SK-MEL-5 (cell line): ENCODE results near the gene EPB41L2. TPM values are rescaled to one million over a fixed set of nuclear protein-coding genes. Genes with fewer than 3 reads are reported as not detected.
"Not testable (repeated sequence)": the region's sequence is repeated elsewhere in the genome, so short reads cannot be mapped to it uniquely, and the experiment has no call there.

Source experiments
- DNase-seq: peaks from one replicate; pipeline ENCODE4 v3.0.0-alpha.2; 2016; ENCODE audit warnings: low read depth, low spot score
- in situ Hi-C: cut with HindIII; loops from 2 replicates; pipeline ENCODE4 v1.10.0; 2016; ENCODE audit warnings: low sequenced_read_pairs, high pct_unique_total_duplicates, low pct_unique_long_range_greater_than_20kb
- polyA plus RNA-seq, 2 experiments: library from polyadenylated mRNA; depleted of rRNA; stranded (reverse); fragments of >200 nt; gene quantifications; 2 replicates each; pipeline ENCODE4 v1.2.3, GENCODE V29; 2015
- total RNA-seq: library from RNA; depleted of rRNA; stranded (reverse); fragments of >200 nt; shearing (Covaris generic); gene quantifications from 2 replicates; pipeline ENCODE4 v1.2.3, GENCODE V29; 2014; rRNA removed

Gene EPB41L2
- total RNA-seq, result 12.2 and 15.8 TPM in 2 replicates
- polyA plus RNA-seq (2015; cell fraction: cytosol; rRNA removed), result 37.7 and 45.4 TPM in 2 replicates
- polyA plus RNA-seq (2015; cell fraction: nucleus; rRNA removed), result 94.3 and 117 TPM in 2 replicates

DNA sequence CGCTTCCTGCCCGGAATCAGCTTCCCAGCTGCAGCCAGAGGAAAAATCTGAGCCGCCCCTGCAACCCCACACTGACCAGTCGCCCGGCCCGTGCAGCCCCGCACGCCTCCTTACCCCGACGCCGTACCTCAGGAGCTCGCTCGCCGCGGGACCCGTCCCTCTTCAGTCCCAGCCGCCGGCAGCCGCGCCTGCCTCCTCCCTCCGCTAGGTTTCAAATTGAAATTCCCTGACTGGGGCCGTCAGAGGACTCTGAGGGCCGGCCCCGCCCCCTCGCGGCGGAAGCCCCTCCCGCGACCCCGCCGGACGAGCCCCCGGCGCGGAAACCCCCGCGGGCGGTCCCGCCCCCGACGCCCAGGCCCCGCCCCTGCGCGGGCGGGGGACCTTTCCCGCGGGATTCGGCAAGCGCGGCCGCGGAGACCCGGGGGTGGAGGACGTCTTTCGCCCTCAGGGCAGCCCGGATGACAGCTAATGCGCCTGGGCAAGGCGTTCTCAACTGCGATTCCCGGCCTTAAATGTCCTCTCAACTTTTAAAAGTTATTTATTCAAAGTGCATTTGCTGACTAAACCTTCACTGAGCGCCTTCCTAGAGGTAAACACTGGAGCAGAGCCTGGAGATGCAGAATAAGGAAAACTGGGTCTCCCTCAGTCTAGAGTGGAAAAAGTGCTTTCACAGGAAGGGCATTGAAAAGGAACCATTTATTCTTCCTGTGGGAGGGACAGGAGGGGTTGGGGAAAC is at the start of gene EPB41L2:
EPB41L2 (minus strand) TSS at position 218 of the 736 bp plus-strand sequence. CDS start 106,760 bp downstream, outside the sequence.
- peak; percentile 82 for DNase-seq
- in situ Hi-C loops, result no loop called here

DNA sequence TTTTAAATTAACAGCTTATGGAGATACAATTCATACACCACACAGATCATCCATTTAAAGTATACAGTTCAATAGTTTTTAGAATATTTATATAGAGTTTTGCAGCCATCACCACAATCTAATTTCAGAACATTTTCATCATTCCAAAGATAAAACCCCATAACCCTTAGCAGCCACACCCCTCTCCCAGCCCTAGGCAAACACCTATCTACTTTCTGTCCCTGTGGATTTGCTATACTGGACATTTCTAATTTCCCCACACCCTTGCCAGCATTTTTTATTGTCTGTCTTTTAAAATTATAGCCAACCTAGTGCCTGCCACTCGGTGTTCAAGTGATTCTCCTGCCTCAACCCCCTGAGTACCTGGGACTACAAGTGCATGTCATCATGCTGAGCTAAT is 49.2 kb upstream of the EPB41L2 start:
- in situ Hi-C loops, result no loop called here
- DNase-seq, result no peak

DNA sequence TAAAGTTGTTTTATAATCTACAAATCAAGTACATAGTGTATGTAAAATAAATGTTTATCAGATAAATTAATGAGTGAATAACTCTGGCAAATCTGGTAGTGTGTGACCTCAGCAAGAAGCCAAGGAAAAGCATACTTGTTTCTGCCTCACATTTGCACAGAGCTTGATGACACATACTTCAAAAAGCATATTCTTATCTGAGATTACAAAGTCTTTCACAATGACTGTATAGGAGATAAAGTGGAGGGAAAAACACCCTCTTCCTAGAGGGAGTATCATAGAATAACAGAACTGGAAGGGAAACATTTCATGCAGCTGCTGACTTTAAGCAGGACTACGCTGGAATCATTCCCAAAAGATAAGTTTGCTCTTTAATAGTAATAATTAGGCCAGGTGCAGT is 44.1 kb upstream of the EPB41L2 start:
- no peak for DNase-seq
- in situ Hi-C loops, result no loop called here

DNA sequence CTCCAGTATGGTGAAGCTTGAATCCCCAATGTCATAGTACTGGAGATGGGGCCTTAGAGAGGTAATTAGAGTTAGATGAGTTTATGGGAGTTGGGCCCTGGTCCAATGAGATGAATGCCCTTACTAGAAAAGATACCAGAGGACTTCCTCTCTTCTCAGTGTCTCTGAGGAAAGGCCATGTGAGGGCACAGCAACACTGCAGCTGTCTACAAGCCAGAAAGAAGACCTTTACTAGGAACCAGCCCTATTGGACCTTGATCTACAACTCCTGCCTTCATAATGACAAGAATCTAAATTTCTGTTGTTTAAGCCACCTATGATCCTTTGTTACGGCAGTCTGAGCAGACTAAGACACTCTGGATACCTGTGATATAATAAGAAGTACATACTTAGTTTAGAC is 40.9 kb upstream of the EPB41L2 start:
- in situ Hi-C loops, result no loop called here
- DNase-seq, result no peak

DNA sequence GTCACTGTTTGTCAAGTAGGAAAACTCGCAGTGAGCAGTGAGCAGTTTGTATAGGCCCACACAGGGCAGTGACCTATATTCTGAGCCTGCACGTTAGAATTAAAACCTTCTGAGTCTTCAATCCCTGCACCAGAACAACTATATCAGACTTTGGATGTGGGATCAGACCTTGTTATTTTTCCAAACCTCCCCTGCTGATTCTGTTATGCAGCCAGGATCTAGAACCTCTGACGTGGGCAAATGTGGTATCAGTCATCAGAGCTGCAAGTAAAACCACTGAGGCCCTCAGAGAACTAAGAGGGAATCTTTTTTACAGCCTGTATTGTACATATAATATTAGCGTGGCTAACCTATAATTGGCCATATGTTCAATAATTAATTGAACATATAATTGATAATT is 40.3 kb upstream of the EPB41L2 start:
- no peak for DNase-seq
- in situ Hi-C loops, result no loop called here

DNA sequence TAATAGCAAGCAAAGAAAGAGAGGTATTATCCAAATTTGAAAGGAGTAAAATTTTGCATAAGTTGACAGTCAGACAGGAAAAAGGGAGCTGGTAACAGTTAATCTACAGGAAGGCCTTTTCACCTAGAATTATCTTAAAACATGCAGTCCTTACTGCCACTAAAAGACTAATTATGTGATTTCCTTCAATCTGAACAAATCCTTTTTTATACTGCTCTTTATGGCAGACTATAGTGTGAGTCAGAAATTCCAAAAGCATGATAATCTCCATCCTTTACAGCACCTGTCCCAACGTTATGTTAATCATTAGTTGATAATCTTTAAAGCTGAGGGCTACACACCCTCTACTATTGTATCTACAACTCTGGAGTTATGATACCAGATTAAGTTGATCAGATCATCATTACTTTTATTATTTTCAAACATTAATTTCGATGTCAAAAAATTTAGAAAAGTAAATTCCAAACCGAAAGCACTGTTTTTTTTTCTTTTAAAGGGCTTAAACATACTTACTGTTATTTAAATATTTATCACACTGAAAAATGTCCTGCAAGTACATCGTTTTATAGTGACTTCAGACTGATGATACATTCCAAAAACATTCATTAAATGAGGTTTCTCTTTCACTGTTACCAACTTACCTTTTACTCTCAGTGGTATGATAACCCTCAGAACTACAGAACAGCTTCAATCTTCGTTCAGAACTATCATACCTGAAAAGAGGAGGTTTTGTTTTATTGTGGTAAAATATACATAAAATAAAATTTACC is 39.1 kb upstream of the EPB41L2 start:
- in situ Hi-C loops, result no loop called here
- DNase-seq, result no peak

DNA sequence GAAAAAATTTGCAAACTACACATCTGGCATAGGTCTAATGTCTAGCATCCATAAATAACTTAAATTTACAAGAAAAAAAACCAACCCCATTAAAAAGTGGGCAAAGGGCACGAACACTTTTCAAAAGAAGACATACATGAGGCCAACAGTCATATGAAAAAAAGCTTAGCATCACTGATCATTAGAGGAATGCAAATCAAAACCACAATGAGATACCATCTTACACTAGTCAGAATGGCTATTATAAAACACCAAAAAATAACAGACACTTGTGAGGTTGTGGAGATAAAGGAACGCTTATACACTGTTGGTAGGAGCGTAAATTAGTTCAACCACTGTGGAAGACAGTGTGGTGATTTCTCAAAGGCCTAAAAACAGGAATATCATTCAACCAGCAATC is 33.7 kb upstream of the EPB41L2 start:
- DNase-seq, result no peak
- in situ Hi-C loops, result no loop called here

DNA sequence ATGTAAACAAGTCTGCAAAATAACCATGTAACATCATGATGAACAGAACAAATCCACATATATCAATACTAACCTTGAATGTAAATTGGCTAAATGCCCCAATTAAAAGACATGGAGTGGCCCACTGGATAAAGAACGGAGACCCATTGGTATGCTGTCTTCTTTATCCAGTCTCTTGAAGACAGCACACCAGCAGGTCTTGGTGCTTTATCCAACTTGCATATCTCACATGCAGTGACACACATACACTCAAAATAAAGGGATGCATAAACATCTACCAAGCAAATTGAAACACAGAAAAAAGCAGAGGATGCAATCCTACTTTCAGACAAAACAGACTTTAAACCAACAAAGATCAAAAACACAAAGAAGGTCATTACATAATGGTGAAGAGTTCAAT is 30.3 kb upstream of the EPB41L2 start:
- no peak for DNase-seq
- in situ Hi-C loops, result no loop called here

DNA sequence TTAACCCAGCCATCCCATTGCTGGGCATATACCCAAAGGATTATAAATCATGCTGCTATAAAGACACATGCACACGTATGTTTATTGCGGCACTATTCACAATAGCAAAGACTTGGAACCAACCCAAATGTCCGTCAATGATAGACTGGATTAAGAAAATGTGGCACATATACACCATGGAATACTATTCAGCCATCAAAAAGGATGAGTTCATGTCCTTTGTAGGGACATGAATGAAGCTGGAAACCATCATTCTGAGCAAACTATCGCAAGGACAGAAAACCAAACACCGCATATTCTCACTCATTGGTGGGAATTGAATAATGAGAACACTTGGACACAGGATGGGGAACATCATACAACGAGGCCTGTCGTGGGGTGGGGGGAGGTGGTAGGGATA is 28.9 kb upstream of the EPB41L2 start:
- in situ Hi-C loops, DNase-seq: not testable (repeated sequence)

DNA sequence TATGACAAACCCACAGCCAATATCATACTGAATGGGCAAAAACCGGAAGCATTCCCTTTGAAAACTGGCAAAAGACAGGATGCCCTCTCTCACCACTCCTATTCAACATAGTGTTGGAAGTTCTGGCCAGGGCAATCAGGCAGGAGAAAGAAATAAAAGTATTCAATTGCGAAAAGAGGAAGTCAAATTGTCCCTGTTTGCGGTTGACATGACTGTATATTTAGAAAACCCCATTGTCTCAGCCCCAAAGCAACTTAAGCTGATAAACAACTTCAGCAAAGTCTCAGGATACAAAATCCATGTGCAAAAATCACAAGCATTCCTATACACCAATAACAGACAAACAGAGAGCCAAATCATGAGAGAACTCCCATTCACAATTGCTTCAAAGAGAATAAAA is 27.3 kb upstream of the EPB41L2 start:
- in situ Hi-C loops, DNase-seq: not testable (repeated sequence)

DNA sequence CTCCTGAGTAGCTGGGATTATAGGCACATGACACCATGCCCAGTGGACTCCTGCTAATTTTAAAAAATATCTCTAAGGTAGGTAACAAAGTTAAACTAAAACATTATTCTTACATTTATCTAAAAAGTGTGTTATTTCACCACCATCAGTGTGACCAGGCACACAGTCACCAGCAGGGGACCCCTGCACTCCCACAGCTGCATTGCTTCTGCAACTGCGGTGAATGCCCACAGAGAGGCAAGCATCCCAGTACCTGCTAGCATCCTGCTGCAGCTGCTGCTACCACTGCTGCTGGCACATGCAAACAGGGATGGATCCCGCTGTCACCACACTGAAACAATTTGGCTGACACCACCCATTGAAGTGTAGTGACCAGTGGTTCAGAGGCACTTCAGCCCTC is 21.9 kb upstream of the EPB41L2 start:
- DNase-seq, result no peak
- in situ Hi-C loops, result no loop called here

DNA sequence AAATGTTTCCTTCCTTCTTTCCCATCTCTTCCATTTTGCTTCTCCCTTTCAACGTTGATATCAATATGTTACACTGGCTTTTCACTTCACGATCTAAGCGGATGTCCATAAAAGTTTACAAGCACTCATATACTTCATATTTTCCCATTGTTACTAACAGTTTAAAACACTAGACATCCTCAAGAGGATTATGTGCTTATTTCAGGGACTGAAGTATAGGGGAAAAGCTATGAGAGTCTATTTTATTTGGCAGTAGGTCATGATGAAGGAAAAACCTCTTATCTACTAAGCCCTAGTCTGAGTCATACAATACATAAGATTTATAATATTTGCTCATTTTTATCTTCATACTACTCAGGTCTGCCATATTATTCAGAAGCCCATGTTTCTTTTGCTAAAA is 20.6 kb upstream of the EPB41L2 start:
- DNase-seq, result no peak
- in situ Hi-C loops, result no loop called here

DNA sequence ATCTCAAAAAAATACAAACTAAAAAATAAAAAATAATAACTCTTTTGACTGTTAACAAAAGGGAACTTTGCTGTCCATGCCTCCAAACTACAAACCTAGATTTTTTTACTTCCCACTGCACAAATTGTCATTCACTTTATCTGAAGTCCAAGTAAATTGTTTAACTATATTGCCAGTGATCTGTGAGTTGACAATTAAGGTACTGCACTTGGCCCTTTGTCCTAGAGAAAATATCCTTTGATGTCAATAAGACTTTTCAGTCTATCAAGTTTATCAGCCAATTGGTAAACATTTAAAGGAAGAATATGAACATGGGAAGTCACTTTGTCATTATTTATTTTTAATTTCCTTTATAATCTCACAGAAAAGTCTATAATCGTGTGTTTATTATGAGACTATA is 19.3 kb upstream of the EPB41L2 start:
- DNase-seq, result no peak
- in situ Hi-C loops, result no loop called here

DNA sequence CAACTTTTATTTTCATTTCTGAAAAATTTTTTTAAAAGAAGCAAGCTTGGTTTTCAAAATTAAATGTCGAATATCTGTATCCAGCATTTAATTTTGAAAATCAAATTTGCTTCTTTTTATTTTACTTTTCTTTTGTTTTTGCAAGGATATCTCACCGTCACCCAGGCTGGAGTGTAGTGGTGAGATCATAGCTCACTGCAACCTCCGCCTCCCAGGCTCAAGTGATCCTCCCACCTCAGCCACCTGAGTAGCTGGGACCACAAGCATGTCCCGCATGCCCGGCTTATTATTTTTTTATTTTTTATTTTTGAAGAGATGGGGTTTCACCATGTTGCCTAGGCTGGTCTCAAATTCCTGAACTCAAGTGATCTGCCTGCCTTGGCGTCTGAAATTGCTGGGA is 17.0 kb upstream of the EPB41L2 start:
- no peak for DNase-seq
- in situ Hi-C loops, result no loop called here

DNA sequence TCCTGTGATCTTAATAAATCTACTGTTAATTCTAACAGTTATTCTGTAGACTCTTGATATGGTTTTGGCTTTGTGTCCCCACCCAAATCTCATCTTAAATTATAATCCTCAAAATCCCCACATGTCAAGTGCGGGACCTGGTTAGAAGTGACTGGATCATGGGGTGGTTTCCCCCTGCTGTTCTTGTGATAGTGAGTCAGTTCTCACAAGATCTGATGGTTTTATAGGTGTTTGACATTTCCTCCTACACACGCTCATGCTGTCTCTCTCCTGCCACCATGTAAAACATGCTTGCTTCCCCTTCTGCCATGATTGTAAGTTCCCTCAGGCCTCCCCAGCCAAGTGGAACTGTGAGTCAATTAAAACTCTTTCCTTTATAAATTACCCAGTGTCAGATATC is 10.5 kb upstream of the EPB41L2 start:
- DNase-seq, result no peak
- in situ Hi-C loops, result no loop called here

DNA sequence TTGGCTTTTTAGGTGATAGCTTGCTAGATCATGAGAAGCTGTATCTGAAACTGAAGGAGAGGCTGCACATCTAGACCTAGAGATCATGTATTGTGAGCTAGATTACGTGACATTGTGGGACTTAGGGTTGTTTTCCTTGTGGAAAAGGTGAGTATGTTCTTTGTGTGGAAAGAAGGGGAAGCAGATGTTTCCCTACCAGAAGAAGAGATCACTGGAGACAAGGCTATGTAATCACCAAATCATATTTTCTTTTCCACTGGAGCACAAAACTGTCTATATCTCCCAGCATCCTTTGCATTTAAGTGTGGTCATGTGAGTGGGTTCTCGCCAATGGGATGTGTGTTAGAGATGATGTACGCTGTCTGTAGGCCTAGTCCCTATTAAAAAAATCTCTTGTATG is 7.0 kb upstream of the EPB41L2 start:
- in situ Hi-C loops, result no loop called here
- no peak for DNase-seq

DNA sequence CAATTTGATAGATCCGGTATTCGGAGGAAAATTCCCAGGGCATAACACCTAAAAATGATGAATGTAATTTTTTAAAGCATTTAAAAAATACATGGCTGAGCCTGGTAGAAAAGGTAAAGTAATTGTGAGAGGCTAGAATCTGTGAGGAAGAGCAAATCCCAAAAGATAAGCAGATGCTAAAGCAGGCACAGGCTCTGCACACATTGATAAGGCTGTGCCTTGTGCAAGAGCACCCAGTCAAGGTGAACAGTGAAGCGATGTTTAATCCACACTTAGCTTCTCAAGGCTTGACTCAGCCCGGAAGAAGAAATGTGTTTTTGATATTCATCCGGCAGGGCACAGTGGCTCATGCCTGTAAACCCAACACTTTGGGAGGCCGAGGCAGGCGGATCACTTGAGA is 5.1 kb upstream of the EPB41L2 start:
- in situ Hi-C loops, result no loop called here

DNA sequence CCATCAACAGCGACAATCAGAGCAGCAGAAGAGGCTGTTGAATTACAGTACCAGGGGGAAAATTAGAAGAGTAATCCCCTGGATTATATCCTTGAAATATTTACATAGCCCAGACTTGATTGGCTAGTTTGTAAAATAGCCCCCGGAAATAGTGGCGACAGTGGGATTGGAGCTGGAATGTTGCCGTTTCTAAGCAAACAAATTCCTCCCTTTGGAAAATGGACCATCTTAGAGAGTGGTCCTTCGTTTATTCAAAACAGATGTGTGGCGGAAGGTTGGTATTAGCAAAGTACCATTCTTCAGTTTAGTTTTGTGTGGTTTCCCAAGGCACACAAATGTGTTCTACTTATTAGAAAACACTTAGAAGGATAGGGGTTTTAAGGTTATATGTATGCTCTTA is 4.5 kb upstream of the EPB41L2 start:
- in situ Hi-C loops, result no loop called here
- no peak for DNase-seq

More for the DNA sequence above, 5.1 kb upstream of the EPB41L2 start:
- no peak for DNase-seq

DNA sequence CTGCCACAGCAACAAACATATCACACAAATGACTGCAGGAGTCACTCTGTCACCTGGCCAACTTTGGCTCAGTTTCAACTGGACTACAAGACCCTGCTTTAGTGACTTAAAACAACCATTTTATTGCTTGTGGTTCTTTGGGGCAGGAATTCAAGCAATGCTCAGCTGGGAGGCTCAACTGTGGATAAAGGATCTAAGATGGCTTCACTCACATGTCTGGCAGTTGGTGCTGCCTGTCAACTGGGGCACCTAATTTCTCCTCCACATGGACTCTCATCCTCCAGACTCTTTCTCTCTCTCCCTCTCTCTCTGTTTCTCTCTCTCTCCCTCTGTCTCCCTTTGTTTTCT is 2.8 kb upstream of the EPB41L2 start:
- in situ Hi-C loops, result no loop called here
- DNase-seq, result no peak
